ENCODE data around the gene ANK3. TPM values are rescaled to one million over a fixed set of nuclear protein-coding genes. Genes with fewer than 3 reads are reported as not detected.

The ANK3 gene
- total RNA-seq, 1 experiment from 2014 or later: 6.7 TPM

GRCh38 chr10:60414111-60414510, 24.4 kb upstream of the ANK3 start:
- no peak overlapping the region for H3K4me3 Mint-ChIP-seq (ENCODE audit: unreplicated experiment)
- H3K27me3 Mint-ChIP-seq (ENCODE audit: insufficient read depth, unreplicated experiment): no peaks in the 10 kb centered on the region
- H3K9me3 Mint-ChIP-seq (ENCODE audit: unreplicated experiment): no peaks in the 10 kb centered on the region
- peak overlapping the region; percentile 33 for H3K27ac Mint-ChIP-seq (ENCODE audit: low read depth, unreplicated experiment)
- no peak for DNase-seq (ENCODE audit: unreplicated experiment)
- intact Hi-C loops (cut with micrococcal nuclease): loop anchor here (2.0 kb wide), 1 partner anchor 29 kb away; no protein-coding TSS in a partner anchor
- peaks cover 5% of the 10 kb centered on the region for H3K36me3 Mint-ChIP-seq (ENCODE audit: insufficient read depth, unreplicated experiment)
- POLR2A ChIA-PET: interaction anchor here (1.2 to 1.7 kb wide), 2 partner anchors 12 to 22 kb away, joined by 3 to 10 read pairs; no protein-coding TSS in a partner anchor
- no TSS peak for BruUV-seq (replicated peaks)
- TF ChIP-seq CTCF (IDR thresholded peaks at IDR 0.05; ENCODE audit: unreplicated experiment): no peak
- H3K4me1 Mint-ChIP-seq (ENCODE audit: insufficient read depth, unreplicated experiment): peaks cover 37% of the 10 kb centered on the region
- CTCF ChIA-PET: interaction anchor here (0.7 to 0.9 kb wide), 2 partner anchors 9 to 30 kb away, joined by 3 read pairs; no protein-coding TSS in a partner anchor

GRCh38 chr10:60413306-60414012, 23.8 kb upstream of the ANK3 start:
- no TSS peak for BruUV-seq (replicated peaks)
- intact Hi-C loops (cut with micrococcal nuclease): loop anchor here (2.0 kb wide), 1 partner anchor 29 kb away; no protein-coding TSS in a partner anchor
- DNase-seq (ENCODE audit: unreplicated experiment): peak; percentile 88
- H3K4me1 Mint-ChIP-seq (ENCODE audit: insufficient read depth, unreplicated experiment): peaks cover 37% of the 10 kb centered on the region
- H3K4me3 Mint-ChIP-seq (ENCODE audit: unreplicated experiment): no peak overlapping the region
- CTCF ChIA-PET: interaction anchor here (0.6 kb wide), 1 partner anchor 204 kb away, joined by 3 read pairs; no protein-coding TSS in a partner anchor
- H3K9me3 Mint-ChIP-seq (ENCODE audit: unreplicated experiment): no peaks in the 10 kb centered on the region
- POLR2A ChIA-PET: interaction anchor here (1.1 to 1.7 kb wide), 3 partner anchors 12 to 29 kb away, joined by 3 to 10 read pairs (median 5); no protein-coding TSS in a partner anchor
- H3K36me3 Mint-ChIP-seq (ENCODE audit: insufficient read depth, unreplicated experiment): peaks cover 5% of the 10 kb centered on the region
- TF ChIP-seq CTCF (IDR thresholded peaks at IDR 0.05; ENCODE audit: unreplicated experiment): no peak
- H3K27me3 Mint-ChIP-seq (ENCODE audit: insufficient read depth, unreplicated experiment): no peaks in the 10 kb centered on the region
- peak overlapping the region; percentile 33 for H3K27ac Mint-ChIP-seq (ENCODE audit: low read depth, unreplicated experiment)

GRCh38 chr10:60410970-60411369, 21.3 kb upstream of the ANK3 start:
- no peak overlapping the region for H3K27ac Mint-ChIP-seq (ENCODE audit: low read depth, unreplicated experiment)
- intact Hi-C loops (cut with micrococcal nuclease): no loop called here
- no peak overlapping the region for H3K4me3 Mint-ChIP-seq (ENCODE audit: unreplicated experiment)
- ChIA-PET POLR2A (interaction anchor here (0.8 kb wide), 1 partner anchor 27 kb away, joined by 3 read pairs; no protein-coding TSS in a partner anchor), CTCF (interaction anchor here (0.6 to 1.5 kb wide), 2 partner anchors 172 to 207 kb away, joined by 3 to 4 read pairs; no protein-coding TSS in a partner anchor)
- H3K4me1 Mint-ChIP-seq (ENCODE audit: insufficient read depth, unreplicated experiment): peaks cover 14% of the 10 kb centered on the region
- DNase-seq (ENCODE audit: unreplicated experiment): no peak
- BruUV-seq (replicated peaks): no TSS peak
- TF ChIP-seq CTCF (IDR thresholded peaks at IDR 0.05; ENCODE audit: unreplicated experiment): no peak
- peaks cover 5% of the 10 kb centered on the region for H3K36me3 Mint-ChIP-seq (ENCODE audit: insufficient read depth, unreplicated experiment)
- no peaks in the 10 kb centered on the region for H3K27me3 Mint-ChIP-seq (ENCODE audit: insufficient read depth, unreplicated experiment)
- H3K9me3 Mint-ChIP-seq (ENCODE audit: unreplicated experiment): no peaks in the 10 kb centered on the region

- Mint-ChIP-seq H3K36me3 (ENCODE audit: insufficient read depth, unreplicated experiment) (peaks cover 2% of the 10 kb centered on the region), H3K9me3 (ENCODE audit: unreplicated experiment) (no peaks in the 10 kb centered on the region), H3K4me1 (ENCODE audit: insufficient read depth, unreplicated experiment) (peaks cover 3% of the 10 kb centered on the region), H3K27ac (ENCODE audit: low read depth, unreplicated experiment) (no peak overlapping the region), H3K27me3 (ENCODE audit: insufficient read depth, unreplicated experiment) (no peaks in the 10 kb centered on the region), H3K4me3 (ENCODE audit: unreplicated experiment) (no peak overlapping the region)
- no TSS peak for BruUV-seq (replicated peaks)
- POLR2A ChIA-PET: interaction anchor here (0.7 to 1.3 kb wide), 2 partner anchors 9 to 74 kb away, joined by 3 to 4 read pairs; no protein-coding TSS in a partner anchor
- CTCF ChIA-PET: interaction anchor here (0.6 to 1.5 kb wide), 5 partner anchors 11 to 229 kb away, joined by 3 to 4 read pairs (median 3); no protein-coding TSS in a partner anchor
- intact Hi-C loops (cut with micrococcal nuclease): no loop called here
- TF ChIP-seq CTCF (IDR thresholded peaks at IDR 0.05; ENCODE audit: unreplicated experiment): no peak
- no peak for DNase-seq (ENCODE audit: unreplicated experiment)
Measured at GRCh38 chr10:60409202-60409601, 19.5 kb upstream of the ANK3 start.

Data from MCF 10A (cell line).